NT2/D1 (cell line): ENCODE measurements around the gene UAP1.

ENCODE experiments used
- SUZ12 ChIP-seq: IDR thresholded peaks from 2 replicates; pipeline ENCODE4 v1.6.1; 2011; ENCODE audit not compliant: insufficient read length, insufficient read depth; ENCODE audit errors: extremely low read depth
- YY1 ChIP-seq: IDR thresholded peaks from 2 replicates; pipeline ENCODE4 v1.6.1; 2011; ENCODE audit not compliant: insufficient read length, insufficient read depth
- ZNF274 ChIP-seq: IDR thresholded peaks from 2 replicates; pipeline ENCODE4 v1.6.1; 2011; ENCODE audit warnings: mild to moderate bottlenecking, low read depth, low read length

- TF ChIP-seq SUZ12: no peak
- no peak for TF ChIP-seq YY1
- TF ChIP-seq ZNF274: no peak
Measured at GRCh38 chr1:162631546-162632191, 70.1 kb downstream of the UAP1 start.
